NCI-H510A treated with DMSO at 0.1 percent for 48 hours (cell line): Measurements from ENCODE around the gene CNNM2.
A peak's percentile ranks its signal among the peaks of the same experiment; 100 is the strongest.
"Not testable (repeated sequence)": the region's sequence is repeated elsewhere in the genome, so short reads cannot be mapped to it uniquely, and the experiment has no call there.

Experiments used
- DNase-seq: peaks from one replicate; lab custom pipeline; 2025; lab: John Stamatoyannopoulos, UW

CNNM2 gene

DNA sequence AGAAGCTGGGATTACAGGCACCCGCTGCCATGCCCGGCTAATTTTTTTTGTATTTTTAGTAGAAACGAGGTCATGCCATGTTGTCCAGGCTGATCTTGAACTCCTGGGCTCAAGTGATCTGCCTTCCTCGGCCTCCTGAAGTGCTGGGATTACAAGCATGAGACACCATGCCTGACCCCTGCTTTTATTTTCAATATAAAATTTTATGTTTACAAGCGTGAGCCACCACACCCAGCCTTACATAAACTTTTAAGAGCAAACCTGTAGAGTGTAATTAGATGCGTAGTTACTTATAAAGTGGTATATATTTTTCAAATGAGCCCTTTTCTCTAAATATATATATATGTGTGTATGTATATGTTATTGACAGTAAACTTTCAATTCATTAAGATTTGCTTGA is 8.7 kb downstream of the CNNM2 start:
- no peak for DNase-seq

DNA sequence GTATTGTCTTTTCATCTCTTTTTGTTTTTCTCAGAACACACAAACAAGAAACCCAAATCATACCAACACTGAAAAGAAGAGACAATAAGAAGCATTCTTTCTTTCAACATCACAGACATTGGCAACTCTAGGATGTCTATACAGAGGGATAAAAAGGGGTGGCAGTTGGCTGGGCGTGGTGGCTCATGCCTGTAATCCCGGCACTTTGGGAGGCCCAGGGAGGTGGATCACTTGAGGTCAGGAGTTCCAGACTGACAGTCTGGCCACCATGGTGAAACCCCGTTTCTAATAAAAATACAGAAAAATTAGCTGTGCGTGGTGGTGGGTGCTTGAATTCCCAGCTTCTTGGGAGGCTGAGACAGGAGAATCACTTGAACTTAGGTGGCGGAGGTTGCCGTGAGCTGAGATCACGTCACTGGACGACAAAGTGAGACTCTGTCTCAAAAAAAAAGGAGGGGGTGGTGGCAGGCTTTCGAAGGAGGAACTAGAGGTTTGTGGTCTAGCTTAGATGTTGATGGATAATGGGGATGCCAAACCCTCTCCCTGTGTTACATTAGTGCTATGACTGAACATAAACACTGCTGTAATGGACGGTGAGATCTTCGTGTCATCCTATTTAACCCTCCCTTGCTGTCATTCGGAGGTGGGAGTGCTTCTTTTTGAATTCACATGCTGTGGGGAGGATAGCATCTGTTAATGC is 9.4 kb downstream of the CNNM2 start:
- DNase-seq, result no peak

DNA sequence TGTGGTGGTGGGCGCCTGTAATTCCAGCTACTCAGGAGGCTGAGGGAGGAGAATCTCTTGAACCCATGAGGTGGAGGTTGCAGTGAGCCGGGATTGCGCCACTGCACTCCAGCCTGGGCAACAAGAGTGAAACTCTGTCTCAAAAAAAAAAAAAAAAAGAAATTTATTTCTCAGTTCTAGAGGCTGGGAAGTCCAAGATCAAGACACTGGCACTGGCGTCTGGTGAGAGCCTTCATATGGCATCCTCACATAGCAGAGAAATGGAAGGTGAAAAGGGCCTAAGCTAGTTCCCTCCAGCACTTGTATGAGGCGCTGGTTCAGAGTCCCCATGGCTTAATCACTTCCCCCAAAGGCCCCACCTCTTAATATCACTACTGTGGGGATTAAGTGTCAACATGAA is 10.3 kb downstream of the CNNM2 start:
- DNase-seq, result not testable (repeated sequence)

DNA sequence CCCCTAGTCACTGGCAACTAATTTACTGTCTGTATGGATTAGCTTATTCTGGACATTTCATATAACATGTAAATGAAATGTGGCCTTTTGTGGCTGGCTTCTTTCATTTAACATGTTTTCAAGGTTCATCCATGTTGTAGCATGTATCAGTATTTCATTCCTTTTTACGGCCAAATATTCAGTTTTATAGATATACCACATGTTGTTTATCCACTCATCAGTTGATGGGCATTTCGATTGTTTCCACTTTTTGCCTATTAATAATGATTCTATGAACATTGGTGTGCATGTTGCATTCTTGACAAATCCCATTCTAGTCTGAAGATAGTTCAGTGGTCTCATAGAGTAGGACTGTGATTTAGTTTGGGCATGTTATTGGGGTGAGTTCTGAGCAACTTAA is 12.6 kb downstream of the CNNM2 start:
- DNase-seq, result no peak

DNA sequence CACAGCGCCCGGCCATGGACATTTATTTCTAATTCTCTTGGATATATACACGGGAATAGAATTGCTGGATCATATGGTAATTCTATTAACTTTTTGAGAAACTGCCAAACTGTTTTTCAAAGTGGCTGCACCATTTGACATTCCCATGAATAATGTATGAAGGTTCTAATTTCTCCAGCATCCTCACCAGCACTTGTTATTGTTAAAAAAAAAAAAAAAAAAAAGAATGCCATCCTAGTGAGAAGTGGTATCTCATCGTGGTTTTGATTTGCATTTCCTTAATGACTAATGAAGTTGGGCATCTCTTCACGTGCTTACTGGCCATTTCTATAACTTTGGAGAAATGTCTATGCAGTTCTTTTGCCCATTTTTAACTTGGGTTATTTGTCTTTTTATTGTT is 13.5 kb downstream of the CNNM2 start:
- DNase-seq, result no peak

DNA sequence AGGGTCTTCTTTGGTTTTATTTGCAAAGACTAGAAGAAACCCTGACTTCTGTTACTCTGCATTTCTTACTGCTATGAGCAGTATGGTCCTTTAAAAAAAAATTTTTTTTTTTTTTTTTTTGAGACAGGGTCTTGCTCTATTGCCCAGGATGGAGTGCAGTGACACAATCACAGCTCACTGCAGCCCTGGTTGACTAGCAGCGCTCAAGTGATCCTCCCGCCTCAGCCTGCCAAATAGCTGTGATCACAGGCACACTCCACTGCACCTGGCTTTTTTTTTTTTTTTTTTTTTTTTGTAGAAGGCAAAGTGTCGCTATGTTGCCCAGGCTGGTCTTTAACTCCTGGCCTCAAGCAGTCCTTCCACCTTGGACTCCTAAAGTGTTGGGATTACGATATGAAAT is 17.4 kb downstream of the CNNM2 start:
- DNase-seq, result no peak

DNA sequence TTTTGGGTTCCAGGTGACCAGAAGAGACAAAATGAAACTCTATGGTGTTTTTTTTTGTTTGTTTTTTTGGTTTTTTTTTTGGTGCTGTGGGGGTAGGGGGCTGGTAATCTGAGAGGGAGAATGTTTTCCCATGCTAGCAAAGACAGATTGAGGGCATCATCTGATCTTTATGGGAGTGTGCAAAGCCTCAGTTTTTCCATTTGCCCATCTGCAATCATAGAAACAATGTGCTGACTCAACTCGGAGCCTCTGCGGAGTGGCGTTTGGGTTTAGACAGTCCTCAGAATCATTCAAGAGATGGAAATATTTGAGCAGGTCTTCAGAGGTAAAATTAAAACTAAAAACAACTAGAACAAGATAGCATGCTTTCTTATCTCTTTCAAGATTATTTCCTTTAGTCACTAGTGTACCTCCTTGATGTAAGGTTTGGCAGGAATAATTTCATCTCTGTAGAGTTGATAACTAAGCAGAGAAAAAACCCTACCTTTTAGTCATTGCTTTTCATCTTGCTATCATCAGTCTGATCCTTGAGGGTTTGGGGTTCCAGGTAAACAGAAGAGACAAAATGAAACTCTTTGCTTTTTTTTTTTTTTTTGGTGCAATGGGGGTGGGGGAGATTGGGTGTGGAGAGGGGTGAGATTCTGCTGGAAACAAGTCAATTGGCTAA is 18.0 kb downstream of the CNNM2 start:
- DNase-seq, result no peak

DNA sequence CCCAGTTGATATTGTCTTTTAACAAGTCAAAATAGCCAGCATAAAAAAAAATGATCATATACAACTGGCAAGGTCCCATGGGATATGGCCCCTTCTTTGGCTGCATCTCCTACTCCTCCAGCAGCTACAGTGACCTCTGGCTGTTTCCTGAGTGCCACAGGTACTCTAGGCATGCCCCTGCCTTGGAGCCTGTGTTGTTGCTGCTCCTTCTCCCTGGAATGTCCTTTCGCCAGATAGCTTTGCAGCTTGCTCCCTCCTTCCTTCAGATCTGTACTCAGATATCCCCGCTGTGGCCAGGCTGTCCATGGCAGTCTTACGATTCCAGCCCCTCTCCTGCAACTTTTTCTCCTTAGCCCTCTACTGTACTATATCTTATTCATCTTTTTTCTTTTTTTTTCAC is 23.3 kb downstream of the CNNM2 start:
- DNase-seq, result no peak

DNA sequence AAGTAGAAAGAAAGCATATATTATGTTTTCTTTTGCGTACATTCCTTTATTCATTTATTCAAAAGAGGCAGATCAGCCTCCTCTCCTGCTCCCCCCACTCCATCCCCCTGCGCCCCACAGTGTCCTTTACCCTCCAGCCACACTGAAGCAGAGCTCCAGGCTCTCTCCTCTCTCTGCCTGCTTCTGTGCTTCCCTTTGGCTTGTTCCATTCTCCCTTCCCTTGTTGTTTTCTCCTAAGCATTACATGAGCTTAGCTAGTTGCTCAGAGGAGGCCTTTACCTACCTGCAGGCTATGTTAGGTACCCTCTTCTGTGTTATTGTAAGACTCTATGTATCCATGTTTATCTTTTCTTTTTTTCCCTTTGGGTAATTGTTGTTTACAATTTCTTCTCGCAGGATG is 27.4 kb downstream of the CNNM2 start:
- peak; percentile 49 for DNase-seq

DNA sequence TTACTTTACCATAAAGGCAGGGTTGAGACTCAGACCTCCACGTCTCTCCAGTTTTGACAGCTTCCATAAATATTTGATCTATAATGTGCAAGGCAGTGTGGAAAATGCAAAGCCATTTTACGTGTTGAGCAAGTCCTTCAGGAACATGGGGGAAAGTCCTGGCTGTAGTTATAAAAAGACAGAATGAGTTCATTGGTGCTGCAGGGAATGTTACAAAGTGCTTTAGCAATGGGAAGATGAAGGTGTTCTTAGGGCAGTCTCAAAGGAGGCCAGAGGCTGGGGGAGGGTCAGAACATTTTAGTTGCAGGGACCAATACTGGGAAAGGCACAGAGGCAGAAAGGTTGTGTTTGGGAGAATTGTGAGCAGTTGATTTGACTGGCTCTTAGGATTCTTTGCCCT is 27.9 kb downstream of the CNNM2 start:
- DNase-seq, result no peak

DNA sequence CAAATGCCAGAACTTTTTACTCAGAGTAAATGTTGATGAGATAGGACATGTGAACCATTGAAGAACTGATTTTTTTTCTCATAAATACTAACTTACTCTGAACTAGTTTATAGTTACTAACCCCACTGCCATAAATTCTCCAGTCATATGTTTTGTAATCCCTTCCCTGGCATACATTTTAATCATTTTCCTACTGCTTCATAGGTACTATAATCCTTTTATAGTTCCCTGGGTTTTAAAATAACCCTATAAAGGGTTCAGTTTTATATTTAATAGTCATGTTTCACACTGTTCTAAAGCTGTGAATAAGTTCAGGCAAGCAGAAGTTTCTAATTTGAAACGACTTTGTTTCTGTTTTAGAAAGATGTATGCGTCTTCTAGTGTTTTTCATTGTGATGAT is 28.9 kb downstream of the CNNM2 start:
- no peak for DNase-seq

DNA sequence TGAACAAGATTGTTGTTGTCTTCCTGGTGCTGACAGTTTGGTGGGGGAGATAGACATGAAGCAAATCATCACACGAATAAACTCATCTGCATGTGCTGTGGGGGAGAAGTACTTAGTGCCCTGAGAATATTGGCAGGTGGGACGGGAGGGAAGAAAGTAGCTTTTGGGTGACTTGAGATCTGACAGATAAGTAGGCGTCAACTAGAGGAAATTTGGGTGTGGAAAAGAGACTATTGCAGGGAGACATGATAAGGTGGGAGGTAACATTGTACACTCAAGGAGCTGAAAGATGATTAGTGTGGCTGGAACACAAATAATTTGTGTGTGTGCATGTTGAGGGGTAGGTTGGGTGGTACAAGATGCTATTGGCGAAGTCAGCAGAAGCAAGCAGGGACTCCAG is 30.1 kb downstream of the CNNM2 start:
- no peak for DNase-seq

DNA sequence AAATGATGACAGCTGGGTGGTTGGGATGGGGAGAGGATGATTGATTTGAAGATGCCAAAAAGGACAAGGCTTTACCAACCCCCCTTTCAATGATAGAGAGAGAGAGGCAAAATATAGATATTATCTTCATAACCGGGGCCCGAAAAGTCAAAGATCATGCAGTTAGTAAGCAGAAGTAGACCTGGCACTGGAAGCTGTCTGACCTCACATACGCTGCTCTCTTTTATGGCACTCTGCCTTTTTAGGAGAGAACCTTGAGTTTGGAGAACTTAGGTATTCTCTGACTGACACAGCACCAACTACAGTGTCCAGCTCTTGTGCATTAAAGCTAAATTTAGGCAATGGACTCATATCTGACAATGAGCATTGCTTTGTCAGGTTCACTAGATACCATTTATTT is 30.7 kb downstream of the CNNM2 start:
- DNase-seq, result no peak

DNA sequence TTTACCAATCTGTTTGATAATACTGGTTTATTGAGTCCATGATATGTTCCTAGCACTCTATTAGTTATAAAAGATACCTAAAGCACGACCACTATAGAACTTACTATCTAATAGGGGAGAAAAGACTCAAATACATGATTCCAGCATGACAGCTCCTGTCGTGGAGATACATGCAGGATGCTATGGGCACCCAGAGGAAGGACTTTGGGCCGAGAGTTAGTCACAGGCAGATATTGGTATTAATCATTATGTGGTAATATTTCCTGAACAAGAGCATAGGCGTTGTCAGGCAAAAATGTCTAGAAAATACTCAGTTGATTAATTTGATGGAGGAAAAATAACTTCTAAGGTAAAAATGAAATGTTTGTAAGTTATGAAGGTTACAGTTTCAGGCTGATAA is 31.8 kb downstream of the CNNM2 start:
- DNase-seq, result no peak

DNA sequence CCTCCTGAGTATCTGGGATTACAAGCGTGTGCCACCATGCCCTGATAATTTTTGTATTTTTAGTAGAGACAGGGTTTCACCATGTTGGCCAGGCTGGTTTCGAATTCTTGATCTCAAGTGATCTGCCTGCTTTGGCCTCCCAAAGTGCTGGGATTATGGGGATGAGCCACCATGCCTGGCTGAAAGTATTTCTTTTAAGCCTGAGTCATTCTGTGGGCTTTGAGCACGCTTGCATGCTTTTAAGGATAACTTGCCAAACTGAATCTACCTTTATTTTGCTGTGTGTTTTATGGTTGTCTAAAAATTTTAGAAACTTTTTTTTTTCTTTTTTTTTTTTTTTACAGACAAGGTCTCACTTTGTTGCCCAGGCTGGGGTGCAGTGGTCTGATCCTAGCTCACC is 33.2 kb downstream of the CNNM2 start:
- no peak for DNase-seq

DNA sequence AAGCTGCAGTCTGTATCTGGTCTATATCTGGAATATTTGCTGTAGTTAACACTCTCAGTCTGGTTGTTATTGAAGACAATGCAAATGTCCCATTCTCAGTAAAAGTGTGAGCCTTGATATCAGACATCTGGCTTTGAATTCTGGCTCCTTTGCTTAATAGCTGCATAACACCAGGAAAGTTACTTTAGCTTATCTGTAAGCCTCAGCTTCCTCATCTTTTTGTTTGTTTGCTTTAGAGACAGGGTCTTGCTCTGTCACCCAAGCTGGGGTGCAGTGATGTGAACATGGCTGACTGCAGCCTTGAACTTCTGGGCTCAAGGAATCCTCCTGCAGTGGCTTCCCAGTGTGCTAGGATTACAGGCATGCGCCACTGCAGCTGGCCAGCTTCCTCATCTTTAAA is 41.3 kb downstream of the CNNM2 start:
- DNase-seq, result no peak

DNA sequence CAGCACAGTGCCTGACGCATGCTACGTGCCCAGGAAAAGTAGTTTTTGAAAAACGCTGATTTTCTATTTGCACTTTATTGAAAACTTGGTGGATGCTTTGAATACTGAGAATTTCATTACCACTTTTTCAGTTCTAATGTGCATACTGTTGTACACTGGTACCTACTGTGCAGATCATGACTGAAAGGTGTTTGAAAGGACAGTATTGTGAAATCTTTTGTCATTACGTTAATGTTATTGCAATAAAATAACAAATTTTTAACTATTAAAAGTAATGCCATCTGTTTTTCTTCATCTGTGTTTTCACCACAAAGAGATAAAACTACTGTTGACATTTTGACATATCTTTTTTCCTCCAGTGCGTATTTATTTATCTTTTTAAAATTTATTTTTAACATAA is 42.1 kb downstream of the CNNM2 start:
- no peak for DNase-seq

DNA sequence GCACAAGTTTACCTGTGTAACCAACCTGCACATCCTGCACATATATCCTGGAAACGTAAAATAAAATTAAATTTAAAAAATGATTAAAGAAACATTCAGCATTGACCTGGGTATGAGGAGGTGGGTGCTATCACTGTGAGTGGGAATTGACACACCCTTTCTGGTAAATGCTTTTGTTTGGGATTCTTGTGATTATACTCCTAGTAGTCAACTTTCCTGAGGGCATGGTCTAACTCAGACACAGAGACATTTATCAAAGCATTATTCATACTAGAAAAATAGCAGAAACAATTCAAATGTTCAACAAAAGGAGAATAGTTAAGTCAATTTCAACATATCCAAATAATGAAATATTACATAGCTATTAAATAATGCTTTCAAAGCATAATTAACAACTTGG is 44.2 kb downstream of the CNNM2 start:
- no peak for DNase-seq

DNA sequence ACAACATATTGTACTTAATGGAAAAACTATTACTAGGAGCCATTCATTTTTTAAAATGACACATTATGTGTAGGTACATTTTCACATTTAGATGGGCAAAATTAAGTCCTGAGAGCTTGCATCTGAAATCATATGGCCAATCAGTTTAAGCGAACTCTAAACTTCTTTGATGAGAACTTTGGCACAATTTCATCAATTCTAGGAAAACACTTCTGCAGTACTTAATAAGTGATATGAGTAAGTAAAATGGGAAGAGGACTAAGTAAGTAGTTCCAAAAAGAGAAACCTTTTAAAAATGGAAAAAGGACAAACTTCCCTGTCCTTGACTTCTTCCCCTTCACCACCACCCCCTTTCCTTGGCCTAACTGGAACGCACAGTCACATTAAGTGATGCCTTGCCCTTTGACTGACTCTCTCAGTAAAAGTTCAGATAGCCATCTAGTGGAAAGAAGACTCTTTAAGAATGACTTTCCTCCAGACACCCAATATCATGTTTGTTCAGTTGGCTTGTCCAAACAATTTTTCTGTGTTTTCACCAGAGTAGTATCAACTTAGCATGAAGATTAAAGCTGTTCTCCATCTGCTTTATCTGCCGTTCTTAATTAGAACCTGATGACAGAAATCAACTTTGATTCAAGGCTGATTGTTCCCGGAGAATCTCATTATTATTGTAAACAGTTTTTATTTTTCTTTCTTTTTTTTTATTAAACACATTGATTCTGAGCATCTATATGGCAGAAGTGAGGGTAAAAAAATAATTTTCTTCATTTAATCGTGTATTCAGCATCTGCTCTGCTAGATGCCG is 45.1 kb downstream of the CNNM2 start:
- DNase-seq, result peak; percentile 23

DNA sequence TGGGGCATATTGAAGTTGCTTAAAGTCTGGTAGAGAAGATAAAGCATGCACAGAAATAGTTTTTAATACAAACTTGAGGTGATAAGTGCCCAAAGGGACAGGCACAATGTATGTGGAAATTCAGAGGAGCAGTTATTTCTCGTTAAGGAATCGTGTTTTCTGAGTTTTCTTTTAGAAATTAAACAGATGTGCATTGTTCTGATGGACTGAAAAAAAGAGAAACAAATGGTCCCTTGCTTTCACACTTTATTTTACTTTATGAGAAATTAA is 45.6 kb downstream of the CNNM2 start:
- no peak for DNase-seq

DNA sequence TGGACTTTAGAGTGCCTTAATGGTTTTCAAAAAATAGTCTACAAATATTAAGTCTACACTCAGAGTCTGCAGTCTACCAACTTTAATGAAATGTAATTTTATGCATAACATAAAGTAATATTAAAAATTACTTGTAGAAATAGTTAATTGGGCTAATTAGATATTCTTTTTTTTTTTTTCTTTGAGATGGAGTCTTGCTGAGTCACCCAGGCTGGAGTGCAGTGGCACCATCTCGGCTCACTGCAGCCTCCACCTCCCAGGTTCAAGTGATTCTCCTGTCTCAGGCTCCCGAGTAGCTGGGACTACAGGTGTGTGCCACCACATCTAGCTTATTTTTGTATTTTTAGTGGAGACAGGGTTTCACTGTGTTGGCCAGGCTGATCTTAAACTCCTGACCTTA is 46.0 kb downstream of the CNNM2 start:
- DNase-seq, result not testable (repeated sequence)

DNA sequence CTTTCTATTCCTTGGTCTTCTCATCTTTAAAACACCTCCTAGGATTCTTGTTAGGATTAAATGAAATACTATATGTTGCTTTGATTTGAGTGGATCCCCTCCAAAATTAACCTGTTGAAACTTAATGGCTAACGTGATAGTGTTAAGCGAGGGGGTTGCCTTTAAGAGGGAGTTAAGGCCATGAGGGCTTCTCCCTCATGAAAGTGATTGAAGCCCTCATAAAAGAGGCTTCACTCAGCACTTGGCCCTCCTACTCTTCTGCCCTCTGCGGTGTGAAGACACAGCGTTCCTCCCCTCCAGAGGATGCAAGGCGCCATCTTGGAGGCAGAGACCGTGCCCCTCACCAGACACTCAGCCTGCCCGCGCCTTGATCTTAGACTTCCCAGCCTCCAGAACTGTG is 46.6 kb downstream of the CNNM2 start:
- DNase-seq, result no peak

DNA sequence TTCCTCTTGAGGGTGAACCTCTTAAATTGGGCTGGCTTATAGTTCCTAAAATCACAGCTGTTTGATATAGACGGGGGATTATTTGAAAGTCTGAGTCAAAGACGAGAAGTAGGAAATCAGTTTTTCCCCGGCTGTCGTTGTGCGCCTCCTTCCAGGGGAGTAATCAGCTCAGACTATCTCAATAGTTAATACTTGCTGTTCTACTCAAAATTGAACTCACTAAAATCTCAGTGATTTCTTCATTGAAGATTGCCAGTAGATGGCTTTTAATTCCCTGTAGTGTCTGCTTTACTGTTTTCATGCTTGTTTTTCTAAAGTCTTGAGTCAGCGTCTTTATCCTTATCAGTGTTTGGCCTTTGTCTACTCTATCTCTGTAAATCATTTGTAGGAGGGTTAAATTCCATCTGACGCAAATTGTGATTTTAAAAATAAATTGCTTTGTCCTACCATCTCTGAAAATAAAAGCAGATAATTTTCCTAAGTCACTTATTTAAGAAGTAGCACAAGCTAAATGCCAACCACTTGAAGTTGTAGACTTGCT is 47.3 kb downstream of the CNNM2 start:
- no peak for DNase-seq
